ENCODE data around the gene CERS3.

The CERS3 gene

DNA sequence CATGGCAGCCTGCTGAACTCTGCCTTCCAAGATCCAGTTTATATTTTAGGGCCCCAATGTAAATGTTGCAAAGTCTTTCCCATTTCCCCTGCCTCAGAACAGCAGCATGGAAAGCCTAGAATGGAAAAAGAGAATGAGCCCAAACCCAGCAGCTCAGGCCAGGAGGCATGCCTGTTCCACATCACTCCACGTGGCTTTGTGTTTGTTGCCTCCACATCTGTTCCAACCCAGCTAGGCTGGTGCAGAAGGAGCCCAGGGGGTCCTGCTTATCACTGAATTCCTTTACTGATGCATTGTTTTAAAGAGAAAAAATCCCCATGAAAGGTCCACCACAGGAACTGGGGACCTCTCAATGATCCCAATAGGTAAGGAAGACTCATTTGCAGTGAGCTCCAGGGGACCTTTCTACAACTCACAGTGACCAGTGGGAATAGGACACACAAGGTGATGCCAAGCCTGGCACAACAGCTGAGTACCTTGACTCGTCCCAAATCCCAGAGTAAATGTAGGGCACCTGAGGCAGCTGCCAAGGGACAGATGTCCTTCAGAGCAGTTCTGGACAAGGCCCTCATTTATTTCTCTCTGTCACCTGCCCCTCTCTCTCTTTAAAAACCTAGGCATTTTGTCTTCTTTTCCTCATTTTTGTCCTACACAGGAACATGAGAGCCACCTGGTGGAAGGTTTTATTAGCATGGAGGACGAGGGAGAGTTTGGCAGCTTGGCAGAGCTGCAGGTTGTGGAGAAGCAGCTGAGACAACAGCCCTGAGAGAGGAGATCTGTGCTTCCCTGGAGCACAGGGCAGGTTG lies 145.2 kb downstream of the CERS3 start:
- no peak for DNase-seq (ENCODE audit: low read depth, low spot score)

GRCh38 chr15:100373942-100374341 lies 154.8 kb downstream of the CERS3 start:
- no peak for DNase-seq (ENCODE audit: low read depth, low spot score)

- no peak for DNase-seq (ENCODE audit: low read depth, low spot score)
These were observed 155.4 kb downstream of the CERS3 start for GRCh38 chr15:100373120-100373896.

- DNase-seq (ENCODE audit: low read depth, low spot score), result no peak
These were observed 156.0 kb downstream of the CERS3 start for GRCh38 chr15:100372739-100373119.

DNA sequence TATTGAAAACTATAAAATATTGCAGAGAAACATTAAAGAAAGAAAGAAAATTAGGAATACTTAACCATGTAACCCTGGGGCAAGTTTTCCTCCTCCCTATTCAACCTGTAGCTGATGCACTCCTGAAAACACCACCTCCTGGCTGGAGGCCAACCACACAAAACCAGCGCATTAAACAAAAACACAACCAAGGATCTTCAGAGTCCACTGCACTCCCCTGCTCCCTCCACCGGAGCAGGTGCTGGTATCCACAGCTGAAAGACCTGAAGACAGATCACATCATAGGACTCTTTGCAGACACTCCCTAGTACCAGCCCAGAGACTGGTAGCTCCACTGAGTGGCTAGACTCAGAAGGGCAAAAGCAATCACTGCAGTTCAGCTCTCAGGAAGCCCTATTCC lies 173.4 kb downstream of the CERS3 start:
- no peak for DNase-seq (ENCODE audit: low read depth, low spot score)

GRCh38 chr15:100353449-100353848 lies 175.3 kb downstream of the CERS3 start:
- DNase-seq (ENCODE audit: low read depth, low spot score), result no peak

DNA sequence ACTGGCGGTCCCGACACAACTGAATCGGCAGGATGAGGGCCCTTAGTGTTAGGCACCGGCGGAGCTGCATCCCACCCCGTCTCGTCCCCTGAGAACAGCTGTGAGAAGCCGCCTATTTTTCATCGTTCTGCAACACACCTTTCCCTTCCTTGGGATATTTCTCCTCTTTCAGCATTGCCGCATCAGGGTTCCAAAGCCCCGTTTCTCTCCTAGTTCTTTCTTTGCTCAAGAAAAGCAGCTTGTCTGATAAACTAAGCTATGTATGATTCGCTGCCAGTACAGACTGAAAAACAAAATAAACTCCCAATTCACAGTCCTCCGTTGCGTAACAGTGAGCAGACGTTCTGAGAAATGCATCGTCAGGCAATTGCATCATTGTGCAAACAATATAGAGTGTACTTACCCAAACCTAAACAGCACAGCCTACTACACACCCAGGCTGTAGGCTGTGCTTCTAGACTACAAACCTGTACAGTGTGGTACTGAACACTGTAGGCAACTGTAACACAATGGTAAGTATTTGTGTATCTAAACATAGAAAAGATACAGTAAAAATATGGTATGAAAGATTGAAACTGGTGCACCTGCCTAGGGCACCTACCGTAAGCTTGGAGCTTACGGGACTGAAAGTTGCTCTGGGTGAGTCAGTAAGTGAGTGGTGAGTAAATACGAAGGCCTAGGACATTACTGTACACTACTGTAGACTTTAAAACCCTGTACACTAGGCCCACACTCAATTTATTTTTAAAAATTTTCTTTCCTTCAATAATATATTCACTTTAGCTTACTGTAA lies 178.1 kb downstream of the CERS3 start:
- DNase-seq (ENCODE audit: low read depth, low spot score), result no peak

Data from activated naive CD8-positive, alpha-beta T cell treated with anti-CD3 and anti-CD28 coated beads, Interleukin-2, amount 50 U/mL, for 16 hours (primary cell).